SK-MEL-5 (cell line): ENCODE results near the gene ENTREP3. TPM values are rescaled to one million over a fixed set of nuclear protein-coding genes. Genes with fewer than 3 reads are reported as not detected.

Source experiments
- total RNA-seq: library from RNA; depleted of rRNA; stranded (reverse); fragments of >200 nt; shearing (Covaris generic); gene quantifications from 2 replicates; pipeline ENCODE4 v1.2.3, GENCODE V29; 2014; rRNA removed

ENTREP3 gene
- total RNA-seq, 1 experiment from 2014 or later, result 7.9 TPM

Other genes with a start within 250 kb of the ENTREP3 start
- gene DCST2, start 221.7 kb downstream of the ENTREP3 start, total RNA-seq, result 0.18 TPM in 1 of 2 replicates, not detected in the other
- not detected in 2 replicates for gene DCST1, start 221.7 kb downstream of the ENTREP3 start, total RNA-seq
- 62.0 and 67.1 TPM in 2 replicates for gene ADAM15, start 204.2 kb downstream of the ENTREP3 start, total RNA-seq
- 12.7 and 13.9 TPM in 2 replicates for gene EFNA4, start 191.7 kb downstream of the ENTREP3 start, total RNA-seq
- gene EFNA3, start 176.6 kb downstream of the ENTREP3 start, total RNA-seq, result 6.6 and 8.2 TPM in 2 replicates
- gene EFNA1, start 127.6 kb downstream of the ENTREP3 start, total RNA-seq, result 25.3 and 25.7 TPM in 2 replicates
- gene SLC50A1, start 119.6 kb downstream of the ENTREP3 start, total RNA-seq, result 57.4 and 61.6 TPM in 2 replicates
- gene DPM3, start 115.0 kb downstream of the ENTREP3 start, total RNA-seq, result 28.5 and 36.9 TPM in 2 replicates
- gene KRTCAP2, start 82.2 kb downstream of the ENTREP3 start, total RNA-seq, result 326 and 369 TPM in 2 replicates
- gene TRIM46, start 81.6 kb downstream of the ENTREP3 start, total RNA-seq, result 0.85 and 1.3 TPM in 2 replicates
- 11.4 and 12.1 TPM in 2 replicates for gene THBS3, start 47.6 kb downstream of the ENTREP3 start, total RNA-seq
- gene MTX1, start 46.8 kb downstream of the ENTREP3 start, total RNA-seq, result 128 and 140 TPM in 2 replicates
- gene SCAMP3, start 6.9 kb upstream of the ENTREP3 start, total RNA-seq, result 336 and 344 TPM in 2 replicates
- 16.4 and 28.1 TPM in 2 replicates for gene CLK2, start 18.0 kb upstream of the ENTREP3 start, total RNA-seq
- 2.9 and 3.3 TPM in 2 replicates for gene HCN3, start 22.0 kb upstream of the ENTREP3 start, total RNA-seq
- 0.11 TPM in 1 of 2 replicates, not detected in the other for gene PKLR, start 46.0 kb upstream of the ENTREP3 start, total RNA-seq
- gene FDPS, start 53.4 kb upstream of the ENTREP3 start, total RNA-seq, result 202 and 212 TPM in 2 replicates
- 8.3 and 10.7 TPM in 2 replicates for gene RUSC1, start 65.4 kb upstream of the ENTREP3 start, total RNA-seq